HepG2 (cell line): ENCODE results near the gene MFAP1. TPM values are rescaled to one million over a fixed set of nuclear protein-coding genes. Genes with fewer than 3 reads are reported as not detected.
A peak's percentile ranks its signal among the peaks of the same experiment; 100 is the strongest.

Experiments
- CBX5 ChIP-seq: sonication (generic); formaldehyde crosslinking; IDR thresholded peaks from 2 replicates; pipeline ENCODE4 v1.4.0; 2020; ENCODE audit warnings: missing genetic modification reagents, borderline replicate concordance
- DZIP1 ChIP-seq: sonication (generic); formaldehyde crosslinking; IDR thresholded peaks from 2 replicates; pipeline ENCODE4 v1.5.0; 2020; ENCODE audit warnings: mild to moderate bottlenecking, missing genetic modification reagents
- E2F1 ChIP-seq: sonication (generic); formaldehyde crosslinking; IDR thresholded peaks from 2 replicates; pipeline ENCODE4 v1.5.0; 2020; ENCODE audit warnings: missing genetic modification reagents
- GLI4 ChIP-seq: sonication (generic); formaldehyde crosslinking; IDR thresholded peaks from 2 replicates; pipeline ENCODE4 v1.5.1; 2020; ENCODE audit warnings: missing genetic modification reagents, mild to moderate bottlenecking, moderate library complexity, borderline replicate concordance
- HNF1A ChIP-seq, 2 experiments: sonication (generic) in 1 of 2; formaldehyde crosslinking in 1 of 2; IDR thresholded peaks; 2 replicates each; pipeline versions ENCODE4 v1.4.0 to v1.6.1; 2016 to 2020; ENCODE audit warnings: borderline replicate concordance in 1 of 2, low read depth in 1 of 2, mild to moderate bottlenecking in 1 of 2, missing genetic modification reagents in 1 of 2
- HNF4G ChIP-seq, 2 experiments: sonication (generic) in 1 of 2; formaldehyde crosslinking in 1 of 2; IDR thresholded peaks; 2 replicates each; pipeline versions ENCODE4 v1.4.0 to v1.6.1; 2011 to 2020; ENCODE audit warnings: borderline replicate concordance in 2 of 2, low read depth in 2 of 2, mild to moderate bottlenecking in 2 of 2, low read length in 1 of 2, missing genetic modification reagents in 1 of 2, moderate library complexity in 1 of 2
- ZFP37 ChIP-seq: sonication (generic); formaldehyde crosslinking; IDR thresholded peaks from 2 replicates; pipeline ENCODE4 v1.4.0; 2020; ENCODE audit warnings: missing genetic modification reagents, borderline replicate concordance
- ZFP62 ChIP-seq: sonication (generic); formaldehyde crosslinking; IDR thresholded peaks from 2 replicates; pipeline ENCODE4 v1.4.0; 2020; ENCODE audit warnings: missing genetic modification reagents
- ZNF10 ChIP-seq: sonication (generic); formaldehyde crosslinking; IDR thresholded peaks from 2 replicates; pipeline ENCODE4 v1.4.0; 2020; ENCODE audit warnings: mild to moderate bottlenecking, low read depth, missing genetic modification reagents, borderline replicate concordance
- ZNF292 ChIP-seq: sonication (generic); formaldehyde crosslinking; IDR thresholded peaks from 2 replicates; pipeline ENCODE4 v1.8.1; 2022; ENCODE audit warnings: mild to moderate bottlenecking, low read depth, missing genetic modification reagents, borderline replicate concordance
- ZNF30 ChIP-seq: sonication (generic); formaldehyde crosslinking; IDR thresholded peaks from 2 replicates; pipeline ENCODE4 v1.5.0; 2020; ENCODE audit warnings: mild to moderate bottlenecking, missing genetic modification reagents
- ZNF484 ChIP-seq: sonication (generic); formaldehyde crosslinking; IDR thresholded peaks from 2 replicates; pipeline ENCODE4 v1.5.1; 2020; ENCODE audit warnings: mild to moderate bottlenecking, low read depth, missing genetic modification reagents, borderline replicate concordance
- ZNF563 ChIP-seq: sonication (generic); formaldehyde crosslinking; IDR thresholded peaks from 2 replicates; pipeline ENCODE4 v1.8.0; 2022; ENCODE audit warnings: mild to moderate bottlenecking, moderate library complexity, missing genetic modification reagents
- ZNF770 ChIP-seq: sonication (generic); formaldehyde crosslinking; IDR thresholded peaks from 2 replicates; pipeline ENCODE4 v1.5.0; 2020; ENCODE audit warnings: mild to moderate bottlenecking, missing genetic modification reagents
- ZNF776 ChIP-seq: sonication (generic); formaldehyde crosslinking; IDR thresholded peaks from 2 replicates; pipeline ENCODE4 v1.4.0; 2020; ENCODE audit warnings: mild to moderate bottlenecking, missing genetic modification reagents
- ZNF883 ChIP-seq: sonication (generic); formaldehyde crosslinking; IDR thresholded peaks from 2 replicates; pipeline ENCODE4 v1.5.1; 2020; ENCODE audit warnings: mild to moderate bottlenecking, missing genetic modification reagents; ENCODE audit errors: not compliant biosample characterization
- polyA plus RNA-seq, 8 experiments: library from polyadenylated mRNA; depleted of rRNA in 3 of 8; stranded (reverse) in 7 of 8; unstranded in 1 of 8; fragments of >200 nt; fragmentation: Illumina TruSeq in 4 of 8; extraction: Trizol in 4 of 8; gene quantifications; 2 replicates each; pipeline versions ENCODE4 v1.2.1 to v1.2.3, GENCODE V29; 2011 to 2016; ENCODE audit warnings: low read depth in 4 of 8, missing spikeins in 1 of 8, mixed read lengths in 1 of 8; ENCODE audit not compliant: insufficient read depth in 1 of 8
- total RNA-seq, 5 experiments: library from RNA; depleted of rRNA; stranded (reverse); fragments of >200 nt; fragmentation: Illumina TruSeq; extraction: Trizol; gene quantifications; 2 replicates each; pipeline ENCODE4 v1.2.3, GENCODE V29; 2016; ENCODE audit warnings: low read depth in 1 of 5

MFAP1 gene
- total and polyA plus RNA-seq, 2 of the 13 experiments (the other 11 are each of a cell fraction or from before 2014, with no cell fraction given), result 11.8 to 39.5 TPM

- TF ChIP-seq ZFP37 (CRISPR knock-in tag) (0 out of 2 replicates have a peak, but pooled peaks have one; percentile 37), ZNF770 (no peak), DZIP1 (CRISPR knock-in tag) (no peak), E2F1 (CRISPR knock-in tag) (peak; percentile 49; the same call in 1 of the 2 replicates), HNF4G (IDR thresholded peaks at IDR 0.05; ENCODE audit: borderline replicate concordance, low read depth, low read length) (no peak), HNF4G (CRISPR knock-in tag; IDR thresholded peaks at IDR 0.05; ENCODE audit: borderline replicate concordance, low read depth) (0 out of 2 replicates have a peak, but pooled peaks have one; percentile 57), ZNF10 (CRISPR knock-in tag) (no peak), ZNF776 (peak; percentile 14; the same call in 1 of the 2 replicates), ZFP62 (CRISPR knock-in tag) (no peak), ZNF484 (no peak), GLI4 (CRISPR knock-in tag) (no peak), HNF1A (IDR thresholded peaks at IDR 0.05; ENCODE audit: low read depth) (no peak), HNF1A (CRISPR knock-in tag; IDR thresholded peaks at IDR 0.05; ENCODE audit: borderline replicate concordance) (peak; percentile 33; the same call in 1 of the 2 replicates), ZNF563 (CRISPR knock-in tag) (no peak; the same call in 1 of the 2 replicates), CBX5 (CRISPR knock-in tag) (peak; percentile 17; the same call in 1 of the 2 replicates), ZNF883 (CRISPR knock-in tag) (peak; percentile 17), ZNF30 (no peak), ZNF292 (CRISPR knock-in tag) (no peak)
Observed at GRCh38 chr15:43791993-43792760, 32.3 kb downstream of the MFAP1 start, which contains the start of gene SERF2 (continued).
